SK-N-SH treated with all-trans-retinoic acid at 6 μM for 48 hours (cell line): ENCODE results near the gene G3BP1.

Source experiments
- ARNTL ChIP-seq: fragments of 450-650 bp; formaldehyde crosslinking; IDR thresholded peaks from 2 replicates; pipeline ENCODE4 v1.5.0; 2020; ENCODE audit warnings: low read depth, mild to moderate bottlenecking, moderate library complexity, borderline replicate concordance
- BACH2 ChIP-seq: fragments of 250-450 bp; sonication (Bioruptor Pico); IDR thresholded peaks from 2 replicates; pipeline ENCODE4 v1.9.0; 2021; ENCODE audit warnings: mild to moderate bottlenecking, borderline replicate concordance
- PPARA ChIP-seq: fragments of 250-450 bp; sonication (Bioruptor Pico); IDR thresholded peaks from 2 replicates; pipeline ENCODE4 v1.5.0; 2020; ENCODE audit warnings: mild to moderate bottlenecking, borderline replicate concordance
- RARB ChIP-seq: fragments of 250-450 bp; sonication (Bioruptor Pico); IDR thresholded peaks from 2 replicates; pipeline ENCODE4 v1.8.0; 2021; ENCODE audit warnings: mild to moderate bottlenecking, moderate library complexity
- SNAI2 ChIP-seq: fragments of 250-450 bp; sonication (Bioruptor Pico); IDR thresholded peaks from 2 replicates; pipeline ENCODE4 v1.5.0; 2020; ENCODE audit warnings: mild to moderate bottlenecking, moderate library complexity
- TCF4 ChIP-seq: fragments of 250-450 bp; sonication (Bioruptor Pico); IDR thresholded peaks from 2 replicates; pipeline ENCODE4 v1.8.0; 2021; ENCODE audit warnings: mild to moderate bottlenecking, moderate library complexity, borderline replicate concordance
- TOX ChIP-seq: fragments of 250-450 bp; sonication (Bioruptor Pico); IDR thresholded peaks from 2 replicates; pipeline ENCODE4 v1.8.0; 2021; ENCODE audit warnings: mild to moderate bottlenecking, moderate library complexity, borderline replicate concordance
- ZFP3 ChIP-seq: fragments of 250-450 bp; sonication (Bioruptor Pico); IDR thresholded peaks from 2 replicates; pipeline ENCODE4 v1.5.0; 2020; ENCODE audit warnings: mild to moderate bottlenecking, moderate library complexity
- ZFP30 ChIP-seq: fragments of 450-650 bp; formaldehyde crosslinking; IDR thresholded peaks from 2 replicates; pipeline ENCODE4 v1.5.0; 2022; ENCODE audit warnings: mild to moderate bottlenecking, moderate library complexity
- ZNF70 ChIP-seq: fragments of 450-650 bp; formaldehyde crosslinking; IDR thresholded peaks from 2 replicates; pipeline ENCODE4 v1.5.0; 2020; ENCODE audit warnings: mild to moderate bottlenecking, moderate library complexity
- TF ChIP-seq, protein P1 (sequence below): fragments of 250-450 bp; sonication (Bioruptor Pico); IDR thresholded peaks from 2 replicates; pipeline ENCODE4 v1.8.0; 2020; ENCODE audit warnings: mild to moderate bottlenecking, moderate library complexity, borderline replicate concordance
- TF ChIP-seq, protein P2 (sequence below): fragments of 250-450 bp; sonication (Bioruptor Pico); IDR thresholded peaks from 2 replicates; pipeline ENCODE4 v1.5.1; 2020; ENCODE audit warnings: low read depth, mild to moderate bottlenecking, moderate library complexity

DNA sequence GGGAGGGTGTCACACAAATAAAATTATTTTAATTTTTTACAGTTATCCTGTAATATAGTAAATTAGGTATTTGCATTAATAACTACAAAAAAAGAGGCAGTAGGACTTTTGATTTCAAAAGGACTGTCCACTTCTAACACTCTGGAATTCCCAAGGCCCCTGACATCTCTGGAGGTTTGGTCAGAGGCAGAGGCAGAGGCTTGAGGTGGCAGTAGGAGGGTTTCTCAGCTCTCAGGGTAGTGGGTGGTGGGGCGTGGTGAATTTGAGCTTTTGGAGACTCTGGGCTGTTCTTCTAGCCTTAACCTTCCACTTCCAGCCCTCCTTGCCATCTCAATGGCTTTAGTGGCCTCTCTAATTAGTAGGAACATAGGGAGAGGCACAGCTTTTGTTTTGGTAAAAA lies 36.1 kb upstream of the G3BP1 start:
- no peak for TF ChIP-seq RARB
- TF ChIP-seq, protein P1, sequence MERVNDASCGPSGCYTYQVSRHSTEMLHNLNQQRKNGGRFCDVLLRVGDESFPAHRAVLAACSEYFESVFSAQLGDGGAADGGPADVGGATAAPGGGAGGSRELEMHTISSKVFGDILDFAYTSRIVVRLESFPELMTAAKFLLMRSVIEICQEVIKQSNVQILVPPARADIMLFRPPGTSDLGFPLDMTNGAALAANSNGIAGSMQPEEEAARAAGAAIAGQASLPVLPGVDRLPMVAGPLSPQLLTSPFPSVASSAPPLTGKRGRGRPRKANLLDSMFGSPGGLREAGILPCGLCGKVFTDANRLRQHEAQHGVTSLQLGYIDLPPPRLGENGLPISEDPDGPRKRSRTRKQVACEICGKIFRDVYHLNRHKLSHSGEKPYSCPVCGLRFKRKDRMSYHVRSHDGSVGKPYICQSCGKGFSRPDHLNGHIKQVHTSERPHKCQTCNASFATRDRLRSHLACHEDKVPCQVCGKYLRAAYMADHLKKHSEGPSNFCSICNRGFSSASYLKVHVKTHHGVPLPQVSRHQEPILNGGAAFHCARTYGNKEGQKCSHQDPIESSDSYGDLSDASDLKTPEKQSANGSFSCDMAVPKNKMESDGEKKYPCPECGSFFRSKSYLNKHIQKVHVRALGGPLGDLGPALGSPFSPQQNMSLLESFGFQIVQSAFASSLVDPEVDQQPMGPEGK, result no peak
- TF ChIP-seq ARNTL, result no peak
- TF ChIP-seq, protein P2, sequence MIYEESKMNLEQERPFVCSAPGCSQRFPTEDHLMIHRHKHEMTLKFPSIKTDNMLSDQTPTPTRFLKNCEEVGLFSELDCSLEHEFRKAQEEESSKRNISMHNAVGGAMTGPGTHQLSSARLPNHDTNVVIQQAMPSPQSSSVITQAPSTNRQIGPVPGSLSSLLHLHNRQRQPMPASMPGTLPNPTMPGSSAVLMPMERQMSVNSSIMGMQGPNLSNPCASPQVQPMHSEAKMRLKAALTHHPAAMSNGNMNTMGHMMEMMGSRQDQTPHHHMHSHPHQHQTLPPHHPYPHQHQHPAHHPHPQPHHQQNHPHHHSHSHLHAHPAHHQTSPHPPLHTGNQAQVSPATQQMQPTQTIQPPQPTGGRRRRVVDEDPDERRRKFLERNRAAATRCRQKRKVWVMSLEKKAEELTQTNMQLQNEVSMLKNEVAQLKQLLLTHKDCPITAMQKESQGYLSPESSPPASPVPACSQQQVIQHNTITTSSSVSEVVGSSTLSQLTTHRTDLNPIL (CRISPR knock-in tag), result no peak
- TF ChIP-seq BACH2, result no peak
- no peak for TF ChIP-seq ZNF70 (CRISPR knock-in tag)
- TF ChIP-seq ZFP30 (CRISPR knock-in tag), result no peak
- no peak for TF ChIP-seq SNAI2 (CRISPR knock-in tag)
- no peak for TF ChIP-seq TOX (CRISPR knock-in tag)
- TF ChIP-seq ZFP3 (CRISPR knock-in tag), result no peak
- TF ChIP-seq TCF4 (CRISPR knock-in tag), result no peak
- no peak for TF ChIP-seq PPARA (CRISPR knock-in tag)
